Activated T-cell treated with anti-CD3 and anti-CD28 coated beads, Interleukin-2, amount 50 U/mL, for 72 hours (primary cell): ENCODE results near the gene ZNHIT1. TPM values are rescaled to one million over a fixed set of nuclear protein-coding genes. Genes with fewer than 3 reads are reported as not detected.

Source experiments
- ATAC-seq, 2 donors: fragments of 150-1000 bp; cut with Tn5 transposase; replicated peaks in 1 of 2; 2 replicates each; pipeline ENCODE4 v1.10.0; 2021; ENCODE audit warnings: moderate library complexity in 2 of 2, mild to moderate bottlenecking in 1 of 2
- DNase-seq, 2 donors: peaks; one replicate each; pipeline ENCODE4 v3.0.0; 2021 to 2022; ENCODE audit warnings: mixed read lengths in 1 of 2
- H3K27ac Mint-ChIP-seq: one replicate; pipeline ENCODE4 v1.8.0; 2022; ENCODE audit warnings: mild to moderate bottlenecking, moderate library complexity, mixed read lengths
- H3K27me3 Mint-ChIP-seq: one replicate; pipeline ENCODE4 v1.8.0; 2022; ENCODE audit warnings: low read depth, mixed read lengths
- H3K36me3 Mint-ChIP-seq, 2 donors: one replicate each; pipeline ENCODE4 v1.8.0; 2022; ENCODE audit warnings: mixed read lengths in 2 of 2, mild to moderate bottlenecking in 1 of 2; ENCODE audit not compliant: insufficient read depth in 2 of 2
- H3K4me1 Mint-ChIP-seq: one replicate; pipeline ENCODE4 v1.8.0; 2022; ENCODE audit warnings: low read depth, mixed read lengths
- H3K4me3 Mint-ChIP-seq, 2 donors: one replicate each; pipeline ENCODE4 v1.8.0; 2022; ENCODE audit warnings: mild to moderate bottlenecking in 2 of 2, mixed read lengths in 2 of 2, moderate library complexity in 2 of 2
- H3K9me3 Mint-ChIP-seq, 2 donors: one replicate each; pipeline ENCODE4 v1.8.0; 2022; ENCODE audit warnings: mixed read lengths in 2 of 2
- total RNA-seq, 2 donors: library from RNA; stranded (reverse); gene quantifications; one replicate each; pipeline ENCODE4 v1.2.3, GENCODE V29; 2022

The ZNHIT1 gene
- total RNA-seq, 2 donors from 2014 or later: 36.6 to 38.9 TPM

DNA sequence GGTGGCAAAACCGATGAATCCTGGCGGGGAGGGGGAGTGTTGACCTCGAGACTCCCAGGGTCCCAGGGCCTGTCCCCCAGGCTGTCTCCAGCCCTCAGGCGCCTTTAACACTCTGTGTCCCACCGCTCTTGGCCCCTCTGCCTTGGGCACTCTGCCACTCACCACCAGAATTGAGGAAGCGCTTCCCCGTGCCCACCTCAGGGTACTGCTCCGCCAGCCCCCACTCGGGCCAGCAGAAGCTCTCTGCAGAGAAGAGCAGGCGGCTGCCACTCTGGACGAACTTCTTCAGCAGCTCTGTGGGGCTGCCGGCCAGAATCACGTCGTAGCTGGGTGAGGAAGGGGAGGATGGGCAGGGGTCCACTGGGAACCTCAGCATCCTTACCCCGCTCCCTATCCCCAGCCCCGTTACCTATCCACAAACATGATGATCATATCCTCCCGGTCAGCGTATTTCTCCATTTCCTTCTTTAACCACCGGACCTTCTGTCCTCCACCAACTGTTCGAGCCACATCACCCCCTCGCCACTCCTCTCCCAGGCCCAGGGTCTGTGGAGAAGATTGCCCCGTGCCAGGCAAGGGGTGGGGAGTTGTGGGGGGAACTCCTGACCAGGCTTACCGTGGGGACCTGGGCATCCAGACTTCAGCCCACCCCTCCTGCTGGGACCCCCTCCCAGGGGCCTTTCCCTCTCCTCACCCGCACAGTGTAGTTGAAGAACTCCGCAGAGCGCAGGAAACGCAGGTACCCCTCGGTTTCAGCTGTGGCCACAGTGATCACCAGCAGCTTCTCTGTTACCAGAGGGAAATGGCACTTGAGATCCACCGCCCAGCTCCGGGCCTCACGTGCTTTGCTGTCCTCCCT is 1.7 kb upstream of the ZNHIT1 start:
- H3K9me3 Mint-ChIP-seq: no peaks in the 10 kb centered on the region
- H3K27me3 Mint-ChIP-seq: no peaks in the 10 kb centered on the region
- H3K36me3 Mint-ChIP-seq: no peaks in the 10 kb centered on the region
- H3K27ac Mint-ChIP-seq: no peak overlapping the region
- peaks cover 34% of the 10 kb centered on the region for H3K4me1 Mint-ChIP-seq
- H3K4me3 Mint-ChIP-seq: peak overlapping the region; percentile 96 to 99
- DNase-seq: no peak
- ATAC-seq: no peak

DNA sequence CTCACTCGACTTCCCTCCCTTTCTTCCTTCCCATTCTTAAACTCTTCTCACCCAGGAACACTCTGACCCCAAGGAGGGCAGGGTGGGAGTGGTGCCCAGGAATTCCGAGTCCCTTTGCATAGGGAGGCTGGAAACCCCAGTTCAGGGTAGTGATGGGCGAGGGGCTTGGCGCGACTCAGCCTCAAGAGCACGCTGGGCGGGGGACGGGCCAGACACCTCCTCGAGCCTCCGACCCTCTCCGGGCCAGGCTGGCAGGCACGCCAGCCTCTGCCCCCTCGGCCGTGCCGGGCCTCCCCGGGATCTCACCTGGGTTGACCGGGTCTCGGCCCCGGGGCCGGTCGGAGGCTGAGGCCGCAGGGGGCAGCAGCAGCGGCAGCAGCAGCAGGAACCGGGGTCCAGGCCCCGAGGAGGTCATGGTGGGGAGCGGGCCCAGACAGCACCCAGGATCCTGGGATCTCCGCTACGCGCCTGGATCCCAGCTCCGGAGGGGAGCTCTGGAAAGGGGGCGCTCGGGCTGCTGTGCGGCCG is 1.0 kb upstream of the ZNHIT1 start:
- peak in 1 of 2 donors; percentile 15 for DNase-seq
- Mint-ChIP-seq H3K27me3 (no peaks in the 10 kb centered on the region), H3K27ac (no peak overlapping the region), H3K4me3 (peak overlapping the region; percentile 96 to 99), H3K4me1 (peaks cover 40% of the 10 kb centered on the region), H3K9me3 (no peaks in the 10 kb centered on the region), H3K36me3 (no peaks in the 10 kb centered on the region)
- ATAC-seq: peak; percentile 14 to 22

DNA sequence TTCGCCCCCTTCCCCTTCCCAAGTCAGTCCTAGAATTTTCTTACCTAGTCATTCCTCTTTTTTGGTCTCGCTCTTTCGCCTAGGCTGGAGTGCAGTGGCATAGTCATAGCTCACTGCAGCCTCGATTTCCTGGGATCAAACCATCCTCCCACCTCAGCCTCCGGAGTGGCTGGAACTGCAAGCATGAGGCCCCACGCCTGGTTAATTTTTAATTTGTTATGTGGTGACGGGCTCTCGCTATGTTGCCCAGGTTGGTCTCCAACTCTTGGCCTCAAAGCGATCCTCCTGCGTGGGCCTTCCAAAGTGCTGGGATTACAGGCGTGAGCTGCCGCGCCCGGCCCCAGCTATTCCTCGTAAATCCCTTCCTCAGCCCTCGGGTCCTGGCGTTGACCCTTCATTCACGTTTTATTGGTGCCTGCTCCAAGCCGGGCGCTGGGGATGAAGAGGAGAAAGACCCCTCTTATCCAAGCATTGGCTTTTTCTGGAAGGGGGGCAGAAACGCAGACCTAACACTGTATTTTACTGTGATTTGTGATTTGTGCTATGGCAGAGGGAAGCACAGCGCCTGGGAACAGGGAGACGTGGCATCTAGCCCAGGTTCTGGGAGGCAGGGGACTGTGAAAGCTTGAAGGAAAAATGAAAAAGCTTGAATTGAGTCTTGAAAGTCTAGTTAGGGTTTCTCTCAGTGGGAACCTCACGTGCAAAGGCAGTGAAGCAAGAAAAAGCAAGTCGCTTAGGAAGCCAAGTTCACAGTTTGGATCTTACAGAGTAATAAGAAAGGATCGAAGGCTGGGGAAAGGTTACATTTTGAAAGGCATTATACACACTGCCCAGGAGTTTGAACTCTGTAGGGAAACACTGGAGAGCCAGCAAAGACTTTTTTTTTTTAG is 516 bp downstream of the ZNHIT1 start:
- DNase-seq: no peak
- Mint-ChIP-seq H3K4me1 (peaks cover 42% of the 10 kb centered on the region), H3K36me3 (peaks cover 0 to 2% of the 10 kb centered on the region in 2 donors)

DNA sequence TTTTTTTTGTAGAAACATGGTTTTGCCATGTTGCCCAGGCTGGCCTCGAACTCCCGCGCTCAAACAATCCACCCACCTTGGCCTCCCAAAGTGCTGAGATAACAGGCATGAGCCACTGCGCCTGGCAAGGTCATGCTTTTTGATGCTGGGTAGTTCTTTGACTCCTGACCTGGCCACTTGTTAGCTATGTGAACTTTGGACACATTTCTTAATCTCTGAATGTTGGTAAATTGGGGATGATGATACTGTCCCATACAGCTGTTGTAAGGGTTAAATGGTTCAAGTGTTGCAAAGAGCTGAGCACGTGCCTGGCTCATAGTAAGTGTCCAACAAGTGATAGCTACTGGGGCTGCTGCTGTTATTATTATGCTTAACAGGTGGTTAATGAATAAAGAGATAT is 2.3 kb downstream of the ZNHIT1 start:
- DNase-seq (no peak), ATAC-seq (no peak)
- peaks cover 0 to 3% of the 10 kb centered on the region in 2 donors for H3K36me3 Mint-ChIP-seq
- H3K9me3 Mint-ChIP-seq: no peaks in the 10 kb centered on the region
- H3K4me1 Mint-ChIP-seq: peaks cover 42% of the 10 kb centered on the region
- no peak overlapping the region for H3K4me3 Mint-ChIP-seq
- no peak overlapping the region for H3K27ac Mint-ChIP-seq
- no peaks in the 10 kb centered on the region for H3K27me3 Mint-ChIP-seq

More for the DNA sequence above, 516 bp downstream of the ZNHIT1 start:
- Mint-ChIP-seq H3K4me3 (peak overlapping the region; percentile 96 to 99), H3K27ac (peak overlapping the region; percentile 88), H3K27me3 (no peaks in the 10 kb centered on the region), H3K9me3 (no peaks in the 10 kb centered on the region)
- ATAC-seq: peak in 1 of 2 donors; percentile 16

DNA sequence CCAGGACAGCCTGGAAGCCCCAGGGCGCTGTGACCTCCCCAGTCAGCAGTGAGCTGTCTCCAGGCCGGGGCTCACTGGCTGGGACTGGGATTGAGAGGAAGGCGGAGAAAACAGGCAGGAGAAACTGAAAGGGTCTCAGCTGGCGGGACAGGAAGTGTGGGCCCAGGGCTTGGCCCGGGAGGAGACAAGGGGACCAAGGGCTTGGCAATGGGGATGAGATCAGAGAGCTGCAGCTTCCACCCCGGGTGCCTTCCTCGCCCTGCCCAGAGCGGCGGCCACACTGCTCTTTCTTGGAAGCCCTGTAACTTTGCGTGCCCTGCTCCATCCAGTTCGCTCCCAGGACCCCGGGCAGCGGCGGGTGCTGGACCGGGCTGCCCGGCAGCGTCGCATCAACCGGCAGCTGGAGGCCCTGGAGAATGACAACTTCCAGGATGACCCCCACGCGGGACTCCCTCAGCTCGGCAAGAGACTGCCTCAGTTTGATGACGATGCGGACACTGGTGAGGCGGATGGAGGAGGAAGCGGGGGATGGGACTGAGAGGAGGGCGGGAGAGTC is 4.4 kb downstream of the ZNHIT1 start:
- peaks cover 26% of the 10 kb centered on the region for H3K4me1 Mint-ChIP-seq
- H3K9me3 Mint-ChIP-seq: no peaks in the 10 kb centered on the region
- H3K27me3 Mint-ChIP-seq: no peaks in the 10 kb centered on the region
- H3K27ac Mint-ChIP-seq: no peak overlapping the region
- DNase-seq (no peak), ATAC-seq (no peak)
- peaks cover 0 to 4% of the 10 kb centered on the region in 2 donors for H3K36me3 Mint-ChIP-seq
- no peak overlapping the region for H3K4me3 Mint-ChIP-seq

DNA sequence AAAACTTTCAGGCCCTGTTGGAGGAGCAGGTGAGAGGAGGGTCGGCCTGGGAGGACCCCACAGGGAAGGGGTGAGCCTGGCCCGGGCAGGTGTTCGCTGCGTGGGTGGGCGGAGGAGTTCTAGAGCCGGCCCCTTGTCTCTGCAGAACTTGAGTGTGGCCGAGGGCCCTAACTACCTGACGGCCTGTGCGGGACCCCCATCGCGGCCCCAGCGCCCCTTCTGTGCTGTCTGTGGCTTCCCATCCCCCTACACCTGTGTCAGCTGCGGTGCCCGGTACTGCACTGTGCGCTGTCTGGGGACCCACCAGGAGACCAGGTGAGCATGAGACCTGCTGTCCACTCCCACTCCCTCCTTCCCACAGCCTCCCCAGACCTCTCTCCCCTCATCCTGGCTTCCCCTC is 5.6 kb downstream of the ZNHIT1 start:
- Mint-ChIP-seq H3K9me3 (no peaks in the 10 kb centered on the region), H3K36me3 (peaks cover 0 to 5% of the 10 kb centered on the region in 2 donors), H3K4me3 (no peak overlapping the region), H3K4me1 (peaks cover 23% of the 10 kb centered on the region), H3K27ac (no peak overlapping the region), H3K27me3 (no peaks in the 10 kb centered on the region)
- DNase-seq: no peak
- ATAC-seq: no peak

DNA sequence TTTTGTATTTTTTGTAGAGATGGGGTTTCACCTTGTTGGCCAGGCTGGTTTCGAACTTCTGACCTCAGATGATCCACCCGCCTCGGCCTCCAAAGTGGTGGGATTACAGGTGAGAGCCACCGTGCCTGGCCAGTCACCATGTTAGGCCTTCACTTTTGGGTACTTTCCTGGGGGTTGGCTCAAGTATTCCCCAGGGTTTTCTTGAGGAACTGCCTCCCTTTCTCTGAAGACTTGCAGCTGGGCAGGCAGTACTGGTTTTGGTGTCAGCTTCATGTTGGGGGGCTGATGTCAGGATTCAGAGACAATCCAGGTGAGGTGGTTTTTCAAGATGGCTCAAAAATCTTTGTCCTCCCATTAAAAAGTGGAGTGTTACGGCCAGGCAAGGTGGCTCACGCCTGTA is 7.7 kb downstream of the ZNHIT1 start:
- ATAC-seq (no peak), DNase-seq (no peak)
- no peak overlapping the region for H3K27ac Mint-ChIP-seq
- no peaks in the 10 kb centered on the region for H3K9me3 Mint-ChIP-seq
- H3K36me3 Mint-ChIP-seq: peaks cover 0 to 5% of the 10 kb centered on the region in 2 donors
- peaks cover 8% of the 10 kb centered on the region for H3K4me1 Mint-ChIP-seq
- no peak overlapping the region for H3K4me3 Mint-ChIP-seq
- no peaks in the 10 kb centered on the region for H3K27me3 Mint-ChIP-seq

DNA sequence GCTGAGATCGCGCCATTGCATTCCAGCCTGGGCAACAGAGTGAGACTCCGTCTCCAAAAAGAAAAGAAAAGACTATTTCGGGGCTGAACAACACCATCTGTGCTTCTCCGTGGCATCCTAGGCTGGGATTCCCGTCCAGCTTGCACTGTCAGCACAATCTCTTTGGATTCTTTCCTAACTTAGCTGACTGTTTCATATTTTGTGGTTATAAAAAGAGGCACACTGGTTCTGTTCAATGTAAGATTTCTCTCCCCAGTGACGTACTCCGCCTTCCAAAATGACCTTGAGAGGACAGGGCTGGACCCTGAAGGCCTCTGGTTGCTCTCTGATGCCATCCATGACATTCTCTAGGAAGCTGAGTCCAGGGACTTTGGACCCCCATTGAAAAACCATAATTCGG is 8.8 kb downstream of the ZNHIT1 start:
- no peak overlapping the region for H3K27ac Mint-ChIP-seq

DNA sequence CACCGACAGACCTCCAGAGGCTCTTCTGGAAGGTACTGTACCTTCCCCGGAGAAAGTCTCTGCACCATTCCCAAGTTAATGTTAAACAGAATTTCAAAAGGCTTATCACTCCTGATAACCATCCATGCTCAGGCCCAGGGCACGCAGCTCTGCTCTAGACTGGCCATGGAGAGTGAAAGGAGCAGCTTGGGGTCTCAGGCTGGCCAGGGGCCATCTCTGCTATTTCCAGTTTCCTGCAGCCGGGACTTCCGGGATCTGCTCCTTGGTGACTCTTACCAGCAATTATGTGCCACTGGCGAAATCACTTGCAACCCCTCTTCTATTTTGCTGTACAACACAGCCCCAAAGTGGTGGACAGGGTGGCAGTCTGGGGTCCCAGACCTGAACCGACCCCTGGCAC is 13.7 kb downstream of the ZNHIT1 start:
- Mint-ChIP-seq H3K9me3 (no peaks in the 10 kb centered on the region), H3K27me3 (no peaks in the 10 kb centered on the region), H3K36me3 (peaks cover 0 to 3% of the 10 kb centered on the region in 2 donors), H3K4me3 (no peak overlapping the region), H3K4me1 (no peaks in the 10 kb centered on the region), H3K27ac (no peak overlapping the region)
- ATAC-seq: no peak
- DNase-seq: no peak

More for the DNA sequence above, 8.8 kb downstream of the ZNHIT1 start:
- ATAC-seq (no peak), DNase-seq (no peak)
- no peak overlapping the region for H3K4me3 Mint-ChIP-seq
- peaks cover 4% of the 10 kb centered on the region for H3K4me1 Mint-ChIP-seq
- no peaks in the 10 kb centered on the region for H3K9me3 Mint-ChIP-seq
- H3K36me3 Mint-ChIP-seq: peaks cover 0 to 6% of the 10 kb centered on the region in 2 donors
- H3K27me3 Mint-ChIP-seq: no peaks in the 10 kb centered on the region

DNA sequence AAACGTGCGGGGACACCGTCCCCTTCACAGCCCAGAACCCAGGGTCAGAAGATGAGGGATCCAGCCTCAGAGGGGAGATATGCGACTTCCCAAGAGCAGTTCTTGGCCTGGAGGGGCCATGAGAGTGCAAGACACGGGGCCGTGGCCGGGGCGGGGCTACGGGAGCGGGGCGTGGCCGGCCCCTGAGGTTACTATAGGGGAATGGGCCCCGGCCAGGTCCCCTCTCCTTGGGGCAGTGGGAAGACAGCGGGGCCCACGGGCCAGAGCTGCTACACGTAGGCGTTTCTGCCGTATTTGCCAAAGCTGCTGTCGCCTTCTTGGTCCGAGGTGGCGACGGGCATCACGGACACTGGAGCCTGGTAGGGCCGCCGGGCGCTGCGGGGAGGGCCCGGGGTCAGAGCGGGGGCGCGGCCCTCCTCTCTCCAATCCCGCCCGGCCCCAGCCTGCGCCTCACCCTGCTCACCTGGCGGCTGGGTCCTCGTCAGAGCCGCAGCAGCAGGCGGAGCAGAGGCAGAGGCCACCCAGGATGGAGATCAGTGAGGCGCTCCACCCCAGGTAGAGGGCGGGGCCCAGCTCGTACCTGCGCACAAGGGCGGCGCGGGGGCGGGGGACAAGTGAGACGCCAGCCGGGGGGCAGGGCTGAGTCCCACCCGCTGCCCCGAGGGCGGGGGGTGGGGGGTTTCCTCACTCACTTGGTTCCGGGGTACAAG is 14.3 kb downstream of the ZNHIT1 start:
- Mint-ChIP-seq H3K36me3 (peaks cover 0 to 2% of the 10 kb centered on the region in 2 donors), H3K27me3 (no peaks in the 10 kb centered on the region), H3K4me1 (no peaks in the 10 kb centered on the region), H3K27ac (no peak overlapping the region), H3K4me3 (no peak overlapping the region), H3K9me3 (no peaks in the 10 kb centered on the region)
- DNase-seq (no peak), ATAC-seq (no peak)

DNA sequence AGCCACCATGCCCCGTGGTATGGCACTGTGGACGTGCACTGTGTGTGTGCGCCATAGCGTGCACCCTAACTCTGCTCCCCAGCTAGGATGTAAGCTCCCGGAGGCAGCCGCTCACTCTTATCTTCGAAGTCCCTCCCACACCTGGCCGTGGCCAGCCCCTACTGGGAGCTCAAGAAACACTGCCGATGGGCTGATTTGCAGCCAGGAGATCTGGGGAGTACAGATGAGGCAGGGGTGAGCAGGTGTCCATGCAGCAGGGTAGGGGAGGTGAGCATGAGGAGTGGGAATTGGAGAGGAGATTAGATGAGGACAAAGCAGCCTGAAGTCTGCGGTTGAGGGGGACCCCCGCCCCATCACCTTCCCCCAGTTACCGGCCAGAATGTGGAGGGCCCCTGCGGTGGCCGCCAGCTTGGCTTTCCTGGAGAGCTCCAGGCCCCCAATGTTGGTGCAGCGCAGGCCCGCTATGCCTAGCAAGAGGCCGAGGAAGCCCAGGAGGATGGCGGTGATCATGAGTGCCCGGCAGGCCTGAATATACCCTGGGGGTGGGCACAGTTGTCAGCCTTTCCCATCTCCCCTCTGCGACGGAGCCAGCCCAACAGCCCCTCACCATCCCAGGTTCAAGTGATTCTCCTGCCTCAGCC is 16.1 kb downstream of the ZNHIT1 start:
- DNase-seq: no peak
- Mint-ChIP-seq H3K4me3 (no peak overlapping the region), H3K27ac (no peak overlapping the region), H3K4me1 (no peaks in the 10 kb centered on the region), H3K9me3 (no peaks in the 10 kb centered on the region), H3K36me3 (peaks cover 0 to 3% of the 10 kb centered on the region in 2 donors), H3K27me3 (no peaks in the 10 kb centered on the region)
- ATAC-seq: no peak

DNA sequence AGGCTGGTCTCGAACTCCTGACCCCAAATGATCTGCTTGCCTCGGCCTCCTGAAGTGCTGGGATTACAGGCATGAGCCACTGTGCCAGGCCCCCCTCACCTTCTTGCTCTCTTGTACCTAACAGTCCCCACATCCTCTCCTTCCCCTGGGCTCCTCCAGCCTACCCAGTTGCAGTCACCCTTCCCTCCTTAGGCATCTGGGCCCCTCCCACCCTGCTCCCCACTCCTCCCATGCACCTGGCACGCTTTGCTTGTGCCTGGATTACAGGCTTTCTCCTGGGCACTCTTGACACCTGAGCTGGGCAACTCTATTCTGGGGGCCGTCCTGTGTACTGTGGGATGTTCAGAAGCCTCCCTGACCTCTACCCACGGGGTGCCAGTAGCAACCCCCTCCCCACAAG is 16.7 kb downstream of the ZNHIT1 start:
- Mint-ChIP-seq H3K4me1 (no peaks in the 10 kb centered on the region), H3K36me3 (peaks cover 0 to 3% of the 10 kb centered on the region in 2 donors), H3K4me3 (no peak overlapping the region), H3K27ac (no peak overlapping the region), H3K9me3 (no peaks in the 10 kb centered on the region), H3K27me3 (no peaks in the 10 kb centered on the region)
- ATAC-seq: no peak
- DNase-seq: no peak
